Activated T-helper 2 cell treated with anti-CD3 and anti-CD28 coated beads, Interferon-gamma antibody, Interleukin-2, Interleukin-4, amounts not matched to agents 10 μg/mL and 5 μg/mL and 100 μg/mL, durations not matched to agents 14 hours and 24 hours and 36 hours (primary cell): ENCODE results near the gene OR8G5. TPM values are rescaled to one million over a fixed set of nuclear protein-coding genes. Genes with fewer than 3 reads are reported as not detected.
"Not testable (repeated sequence)": the region's sequence is repeated elsewhere in the genome, so short reads cannot be mapped to it uniquely, and the experiment has no call there.

Experiments used
- DNase-seq: peaks from one replicate; pipeline ENCODE4 v3.0.0; 2021; ENCODE audit warnings: low spot score
- H3K27ac Mint-ChIP-seq: one replicate; pipeline ENCODE4 v1.8.0; 2021; ENCODE audit warnings: mixed read lengths
- H3K27me3 Mint-ChIP-seq: one replicate; pipeline ENCODE4 v1.8.0; 2021; ENCODE audit warnings: low read depth, mixed read lengths
- H3K36me3 Mint-ChIP-seq: one replicate; pipeline ENCODE4 v1.8.0; 2021; ENCODE audit warnings: low read depth, mixed read lengths
- H3K4me1 Mint-ChIP-seq: one replicate; pipeline ENCODE4 v1.8.0; 2021; ENCODE audit warnings: low read depth, mixed read lengths
- H3K4me3 Mint-ChIP-seq: one replicate; pipeline ENCODE4 v1.8.0; 2021; ENCODE audit warnings: low read depth, mild to moderate bottlenecking, moderate library complexity, mixed read lengths
- H3K9me3 Mint-ChIP-seq: one replicate; pipeline ENCODE4 v1.8.0; 2021; ENCODE audit warnings: mixed read lengths
- intact Hi-C: fragments of 100-400 bp; cut with micrococcal nuclease; formaldehyde crosslinking; loops from one replicate; pipeline ENCODE4 v1.15.1; 2023
- total RNA-seq: library from RNA; stranded (reverse); gene quantifications from 2 replicates; pipeline ENCODE4 v1.2.3, GENCODE V29; 2022

The OR8G5 gene
- total RNA-seq, 1 donor from 2014 or later: not detected

GRCh38 chr11:124240621-124241397 lies 15.4 kb upstream of the OR8G5 start, which contains the start of gene OR8G1:
OR8G1 (plus strand) TSS chr11:124241095; CDS start chr11:124249676, 8,581 bp downstream.
- Mint-ChIP-seq H3K27ac (no peak within 1 kb of the TSS), H3K27me3 (no peaks in the 10 kb centered on the region), H3K36me3 (no peaks in the 10 kb centered on the region), H3K9me3 (no peaks in the 10 kb centered on the region), H3K4me3 (no peak within 1 kb of the TSS), H3K4me1 (no peaks in the 10 kb centered on the region)
- no peak for DNase-seq
- intact Hi-C loops: no loop called here

- H3K4me3 Mint-ChIP-seq, intact Hi-C loops: not testable (repeated sequence)
Measured at GRCh38 chr11:124249869-124250268, 6.3 kb upstream of the OR8G5 start.

GRCh38 chr11:124265041-124265440 lies 8.9 kb downstream of the OR8G5 start:
- H3K4me1 Mint-ChIP-seq, DNase-seq, H3K27ac Mint-ChIP-seq, H3K4me3 Mint-ChIP-seq, intact Hi-C loops, H3K9me3 Mint-ChIP-seq, H3K36me3 Mint-ChIP-seq: not testable (repeated sequence)
- H3K27me3 Mint-ChIP-seq: peaks cover 20% of the 10 kb centered on the region

More at GRCh38 chr11:124249869-124250268, 6.3 kb upstream of the OR8G5 start:
- H3K27ac Mint-ChIP-seq, H3K27me3 Mint-ChIP-seq, H3K9me3 Mint-ChIP-seq, H3K36me3 Mint-ChIP-seq, DNase-seq, H3K4me1 Mint-ChIP-seq: not testable (repeated sequence)

GRCh38 chr11:124270886-124271285 lies 14.7 kb downstream of the OR8G5 start:
- H3K27me3 Mint-ChIP-seq: peaks cover 21% of the 10 kb centered on the region
- intact Hi-C loops, H3K4me1 Mint-ChIP-seq, H3K4me3 Mint-ChIP-seq, H3K36me3 Mint-ChIP-seq, DNase-seq, H3K9me3 Mint-ChIP-seq, H3K27ac Mint-ChIP-seq: not testable (repeated sequence)

- no peaks in the 10 kb centered on the region for H3K36me3 Mint-ChIP-seq
Measured at GRCh38 chr11:124274000-124274399, 17.8 kb downstream of the OR8G5 start.

GRCh38 chr11:124276081-124276480 lies 19.9 kb downstream of the OR8G5 start:
- no peaks in the 10 kb centered on the region for H3K9me3 Mint-ChIP-seq
- no peak overlapping the region for H3K4me3 Mint-ChIP-seq
- H3K4me1 Mint-ChIP-seq: peaks cover 16% of the 10 kb centered on the region
- peak overlapping the region; percentile 82 for H3K27ac Mint-ChIP-seq
- H3K36me3 Mint-ChIP-seq: no peaks in the 10 kb centered on the region
- intact Hi-C loops: loop anchor here (1.0 to 5.0 kb wide), 3 partner anchors 79 to 205 kb away; partner anchors contain the start of gene VWA5A
- peaks cover 30% of the 10 kb centered on the region for H3K27me3 Mint-ChIP-seq
- no peak for DNase-seq

More at GRCh38 chr11:124274000-124274399, 17.8 kb downstream of the OR8G5 start:
- intact Hi-C loops: no loop called here
- no peak overlapping the region for H3K27ac Mint-ChIP-seq
- DNase-seq: no peak
- H3K27me3 Mint-ChIP-seq: peaks cover 22% of the 10 kb centered on the region
- H3K4me3 Mint-ChIP-seq: no peak overlapping the region
- H3K9me3 Mint-ChIP-seq: no peaks in the 10 kb centered on the region
- peaks cover 16% of the 10 kb centered on the region for H3K4me1 Mint-ChIP-seq

GRCh38 chr11:124277207-124277606 lies 21.0 kb downstream of the OR8G5 start:
- Mint-ChIP-seq H3K4me1 (peaks cover 16% of the 10 kb centered on the region), H3K27ac (no peak overlapping the region), H3K36me3 (no peaks in the 10 kb centered on the region), H3K4me3 (no peak overlapping the region), H3K9me3 (peaks cover 4% of the 10 kb centered on the region), H3K27me3 (peaks cover 28% of the 10 kb centered on the region)
- DNase-seq: no peak
- intact Hi-C loops: loop anchor here (5.0 kb wide), 1 partner anchor 80 kb away; no protein-coding TSS in a partner anchor

GRCh38 chr11:124277804-124278203 lies 21.6 kb downstream of the OR8G5 start:
- Mint-ChIP-seq H3K27ac (no peak overlapping the region), H3K27me3 (peaks cover 28% of the 10 kb centered on the region), H3K36me3 (no peaks in the 10 kb centered on the region), H3K4me1 (peaks cover 16% of the 10 kb centered on the region), H3K4me3 (no peak overlapping the region), H3K9me3 (peaks cover 4% of the 10 kb centered on the region)
- DNase-seq: no peak
- intact Hi-C loops: loop anchor here (5.0 kb wide), 1 partner anchor 81 kb away; no protein-coding TSS in a partner anchor

- DNase-seq: no peak
- peaks cover 4% of the 10 kb centered on the region for H3K9me3 Mint-ChIP-seq
- no peaks in the 10 kb centered on the region for H3K36me3 Mint-ChIP-seq
- H3K4me1 Mint-ChIP-seq: peaks cover 16% of the 10 kb centered on the region
- intact Hi-C loops: loop anchor here (5.0 kb wide), 1 partner anchor 81 kb away; no protein-coding TSS in a partner anchor
- no peak overlapping the region for H3K4me3 Mint-ChIP-seq
- no peak overlapping the region for H3K27ac Mint-ChIP-seq
- peaks cover 28% of the 10 kb centered on the region for H3K27me3 Mint-ChIP-seq
Measured at GRCh38 chr11:124278261-124278660, 22.1 kb downstream of the OR8G5 start.

- DNase-seq: no peak
- intact Hi-C loops: no loop called here
- Mint-ChIP-seq H3K27me3 (peaks cover 15% of the 10 kb centered on the region), H3K36me3 (no peaks in the 10 kb centered on the region), H3K4me1 (peaks cover 4% of the 10 kb centered on the region), H3K4me3 (no peak overlapping the region), H3K9me3 (peaks cover 4% of the 10 kb centered on the region), H3K27ac (no peak overlapping the region)
Measured at GRCh38 chr11:124285610-124286344, 29.6 kb downstream of the OR8G5 start.

- Mint-ChIP-seq H3K4me1 (no peaks in the 10 kb centered on the region), H3K27ac (no peak overlapping the region), H3K36me3 (no peaks in the 10 kb centered on the region), H3K9me3 (no peaks in the 10 kb centered on the region), H3K4me3 (no peak overlapping the region), H3K27me3 (no peaks in the 10 kb centered on the region)
- DNase-seq: no peak
- intact Hi-C loops: no loop called here
Measured at GRCh38 chr11:124294687-124295086, 38.5 kb downstream of the OR8G5 start.

- Mint-ChIP-seq H3K4me1 (no peaks in the 10 kb centered on the region), H3K9me3 (no peaks in the 10 kb centered on the region), H3K4me3 (no peak overlapping the region), H3K36me3 (no peaks in the 10 kb centered on the region), H3K27me3 (no peaks in the 10 kb centered on the region), H3K27ac (no peak overlapping the region)
- intact Hi-C loops: no loop called here
- DNase-seq: no peak
Measured at GRCh38 chr11:124296016-124296415, 39.8 kb downstream of the OR8G5 start.

GRCh38 chr11:124297921-124298320 lies 41.7 kb downstream of the OR8G5 start:
- Mint-ChIP-seq H3K4me1 (no peaks in the 10 kb centered on the region), H3K9me3 (no peaks in the 10 kb centered on the region), H3K27ac (no peak overlapping the region), H3K4me3 (no peak overlapping the region), H3K36me3 (no peaks in the 10 kb centered on the region), H3K27me3 (no peaks in the 10 kb centered on the region)
- intact Hi-C loops: no loop called here
- no peak for DNase-seq
